GM12878 (cell line): Measurements from ENCODE around the gene KIF17. TPM values are rescaled to one million over a fixed set of nuclear protein-coding genes. Genes with fewer than 3 reads are reported as not detected.

Source experiments
- ATAC-seq: fragments of 200-7000 bp; cut with Tn5 transposase; 3 replicates; pipeline ENCODE4 v1.9.1; 2020; ENCODE audit warnings: mild to moderate bottlenecking, moderate library complexity
- BruUV-seq: library from RNA; stranded (reverse); fragments of 400-500 nt; replicated peaks from 2 replicates; lab custom pipeline; 2021; lab: Mats Ljungman, UMichigan
- CTCF ChIA-PET: fragments of 300-600 bp; sonication (Branson Sonifier 250); formaldehyde crosslinking; extraction: SDS; loops from one replicate; lab custom pipeline; 2021; ENCODE audit warnings: inconsistent platforms; lab: Yijun Ruan, JAX
- POLR2A ChIA-PET: fragments of 350-600 bp; formaldehyde crosslinking; extraction: SDS; loops from one replicate; lab custom pipeline; 2021; ENCODE audit warnings: inconsistent platforms; lab: Charles Lee
- RAD21 ChIA-PET: fragments of 300-600 bp; sonication (Branson Sonifier 250); formaldehyde crosslinking; loops from one replicate; lab custom pipeline; 2023; ENCODE audit warnings: antibody characterized with exemption; ENCODE audit not compliant: unreplicated experiment; lab: Charles Lee
- SMC1A ChIA-PET: fragments of 300-600 bp; sonication (Branson Sonifier 250); formaldehyde crosslinking; loops from one replicate; lab custom pipeline; 2023; ENCODE audit not compliant: unreplicated experiment, uncharacterized antibody; lab: Charles Lee
- DNase-seq: peaks from one replicate; pipeline ENCODE4 v3.0.0-alpha.2; 2011; ENCODE audit warnings: low read depth, low spot score
- FAIRE-seq: peaks from 3 replicates; lab custom pipeline; 2011; peaks lifted over from hg19 to GRCh38; lab: Jason Lieb, UNC
- H2AFZ ChIP-seq: 2 replicates; pipeline ENCODE4 v1.6.0; 2011; ENCODE audit warnings: low read depth, low read length, control low read depth; ENCODE audit not compliant: control insufficient read depth
- H3K27ac ChIP-seq: 2 replicates; pipeline ENCODE4 v1.5.1; 2011; ENCODE audit warnings: control low read depth; ENCODE audit not compliant: control insufficient read depth, insufficient read depth
- H3K27me3 ChIP-seq, 2 experiments: replicated peaks in 1 of 2; 2 replicates each; pipeline versions ENCODE4 v1.6.0 to v1.6.1; 2011; ENCODE audit warnings: low read length in 1 of 2; ENCODE audit not compliant: control insufficient read depth in 2 of 2, insufficient read depth in 2 of 2
- H3K36me3 ChIP-seq, 2 experiments: 2 replicates each; pipeline ENCODE4 v1.5.1; 2011; ENCODE audit warnings: low read length in 1 of 2; ENCODE audit not compliant: control insufficient read depth in 2 of 2, insufficient read depth in 2 of 2
- H3K4me1 ChIP-seq: 2 replicates; pipeline ENCODE4 v1.6.1; 2011; ENCODE audit warnings: mild to moderate bottlenecking, low read length, moderate library complexity, mixed read lengths; ENCODE audit not compliant: control insufficient read depth, insufficient read depth
- H3K4me2 ChIP-seq: 2 replicates; pipeline ENCODE4 v1.6.0; 2011; ENCODE audit warnings: control low read depth; ENCODE audit not compliant: control insufficient read depth, insufficient read depth
- H3K4me3 ChIP-seq: fragments of 200-600 bp; sonication (generic); 2 replicates; pipeline ENCODE4 v1.5.1; 2016
- H3K79me2 ChIP-seq: 2 replicates; pipeline ENCODE4 v1.6.0; 2011; ENCODE audit warnings: low read length; ENCODE audit not compliant: control insufficient read depth, insufficient read depth
- H3K9ac ChIP-seq: 2 replicates; pipeline ENCODE4 v1.8.0; 2011; ENCODE audit warnings: low read length, control low read depth, mixed read lengths; ENCODE audit not compliant: control insufficient read depth, insufficient read depth
- H3K9me3 ChIP-seq: replicated peaks from 3 replicates; pipeline ENCODE4 v1.5.1; 2011; ENCODE audit warnings: mild to moderate bottlenecking, low read length; ENCODE audit not compliant: control insufficient read depth, insufficient read depth
- H4K20me1 ChIP-seq: 2 replicates; pipeline ENCODE4 v1.6.0; 2011; ENCODE audit not compliant: control insufficient read depth, insufficient read depth
- ASH2L ChIP-seq: fragments of 300-600, 200-600 bp; sonication (generic); IDR thresholded peaks from 2 replicates; pipeline ENCODE4 v1.6.1; 2017; ENCODE audit warnings: low read depth, mild to moderate bottlenecking, borderline replicate concordance
- CEBPZ ChIP-seq: fragments of 150-350 bp; IDR thresholded peaks from 2 replicates; pipeline ENCODE4 v1.6.1; 2016; ENCODE audit warnings: low read depth, low read length
- KAT2A ChIP-seq: conservative IDR thresholded peaks from 2 replicates; pipeline ENCODE4 v1.6.1; 2011; ENCODE audit warnings: low read depth, low read length; ENCODE audit not compliant: control insufficient read depth
- MTA2 ChIP-seq: fragments of 450-650 bp; IDR thresholded peaks from 2 replicates; pipeline ENCODE4 v1.6.1; 2016; ENCODE audit warnings: low read depth, mild to moderate bottlenecking, moderate library complexity
- SIX5 ChIP-seq: IDR thresholded peaks from 2 replicates; pipeline ENCODE4 v1.6.1; 2011; ENCODE audit warnings: mild to moderate bottlenecking, low read depth, low read length, moderate library complexity; ENCODE audit not compliant: severe bottlenecking
- SKIL ChIP-seq: fragments of 450-650 bp; IDR thresholded peaks from 2 replicates; pipeline ENCODE4 v1.6.1; 2017; ENCODE audit warnings: mild to moderate bottlenecking, low read depth, inconsistent platforms; ENCODE audit not compliant: poor library complexity, severe bottlenecking
- STAT3 ChIP-seq: IDR thresholded peaks from 2 replicates; pipeline ENCODE4 v1.6.1; 2011; ENCODE audit warnings: low read depth, low read length, improper control_type of control experiment
- SUPT20H ChIP-seq: IDR thresholded peaks from 2 replicates; pipeline ENCODE4 v1.6.1; 2011; ENCODE audit warnings: low read depth, mild to moderate bottlenecking, low read length, moderate library complexity, borderline replicate concordance; ENCODE audit not compliant: control insufficient read depth
- WRNIP1 ChIP-seq: IDR thresholded peaks from 2 replicates; pipeline ENCODE4 v1.6.1; 2011; ENCODE audit warnings: low read depth, low read length, improper control_type of control experiment, borderline replicate concordance
- ZBED1 ChIP-seq: IDR thresholded peaks from 2 replicates; pipeline ENCODE4 v1.6.1; 2016; ENCODE audit warnings: borderline replicate concordance
- WGBS: methylation state at CpG from one replicate; pipeline ENCODE4 v1.1.6; 2016; ENCODE audit warnings: low lambda C conversion rate; ENCODE audit not compliant: insufficient replicate concordance, insufficient coverage; ENCODE audit errors: missing lambda C conversion rate; 5-methylcytosine and 5-hydroxymethylcytosine counted together
- in situ Hi-C: fragments of 300-500 bp; cut with MboI; formaldehyde crosslinking; loops from 9 replicates; pipeline ENCODE4 v1.14.3; 2018; ENCODE audit warnings: mixed read lengths
- intact Hi-C: fragments of 100-400 bp; cut with micrococcal nuclease; formaldehyde crosslinking; loops from one replicate; pipeline ENCODE4 v1.14.2; 2022; ENCODE audit not compliant: unreplicated experiment
- polyA plus RNA-seq, 11 experiments: library from polyadenylated mRNA; depleted of rRNA in 4 of 11; unstranded in 6 of 11; stranded (reverse) in 5 of 11; fragments of >200 nt; fragmentation: Nextera tagmentation in 4 of 11; fragmentation: Illumina TruSeq in 1 of 11; extraction: Ambion mirVana in 4 of 11; extraction: Trizol in 1 of 11; gene quantifications; 1 replicate in 1 of 11; 2 replicates in 10 of 11; pipeline versions ENCODE4 v1.2.1 to v1.2.3, GENCODE V29; 2011 to 2016; ENCODE audit warnings: inconsistent platforms in 2 of 11, missing spikeins in 2 of 11, low read depth in 1 of 11
- total RNA-seq, 4 experiments: library from RNA; depleted of rRNA in 3 of 4; stranded (reverse); fragments of >200 nt in 3 of 4; fragmentation: Illumina TruSeq in 1 of 4; extraction: Trizol in 1 of 4; gene quantifications; 2 replicates each; pipeline versions ENCODE4 v1.2.1 to v1.2.3, GENCODE V29; 2013 to 2021

Gene KIF17
- total and polyA plus RNA-seq, 10 of the 15 experiments (the other 5 are each of a cell fraction or from before 2014, with no cell fraction given), result 0.01 to 0.10 (median 0.03) TPM; not detected in 7

DNA sequence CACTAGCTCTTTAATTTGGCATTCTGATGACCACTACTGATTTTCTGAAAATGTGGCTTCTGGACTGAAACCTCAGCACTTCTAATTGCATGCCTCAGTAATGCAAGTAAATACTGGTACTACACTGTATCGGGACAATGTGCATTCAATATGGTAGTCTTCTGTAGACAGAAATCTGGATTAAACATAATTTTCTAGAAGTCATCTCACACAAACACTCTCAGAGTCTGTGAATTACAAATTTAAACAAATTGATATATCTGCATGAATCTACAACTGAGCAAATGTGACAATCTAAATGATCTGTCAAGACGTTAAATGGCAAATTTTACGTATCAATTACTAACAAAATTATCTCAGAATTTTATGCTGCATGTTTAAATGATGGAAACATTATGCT, 45.6 kb upstream of the KIF17 start:
- H3K9me3 ChIP-seq, result no peaks in the 10 kb centered on the region
- in situ Hi-C loops, result loop anchor here (25.0 kb wide), 2 partner anchors 949 to 1576 kb away; no protein-coding TSS in a partner anchor

More for the DNA sequence above, 45.6 kb upstream of the KIF17 start:
- intact Hi-C loops, result no loop called here
- Histone ChIP-seq H3K9ac (no peak overlapping the region), H3K4me1 (no peaks in the 10 kb centered on the region)
- SMC1A ChIA-PET, result interaction anchor here (1.0 kb wide), 1 partner anchor 8 kb away, joined by 3 read pairs; no protein-coding TSS in a partner anchor
- no peak for TF ChIP-seq CEBPZ
- no peak for TF ChIP-seq STAT3
- TF ChIP-seq SUPT20H, result no peak
- no peak for TF ChIP-seq ASH2L
- TF ChIP-seq MTA2, result no peak
- no peak for TF ChIP-seq WRNIP1
- TF ChIP-seq ZBED1, result no peak
- no peak for TF ChIP-seq SKIL
- TF ChIP-seq KAT2A, result no peak
- TF ChIP-seq SIX5, result no peak
- TF ChIP-seq, all 136 proteins: peak for 0
- CTCF ChIA-PET, result no interaction called here
- RAD21 ChIA-PET, result no interaction called here
- H2AFZ ChIP-seq, result no peak overlapping the region
- ATAC-seq, result no peak
- no peak overlapping the region for H3K4me2 ChIP-seq
- DNase-seq, result no peak
- peaks cover 10 to 48% of the 10 kb centered on the region in 2 experiments for H3K36me3 ChIP-seq
- H3K27ac ChIP-seq, result no peak overlapping the region
- no peak overlapping the region for H3K4me3 ChIP-seq
- FAIRE-seq, result no peak
- no peaks in the 10 kb centered on the region for H3K27me3 ChIP-seq
- H4K20me1 ChIP-seq, result no peaks in the 10 kb centered on the region
- no TSS peak for BruUV-seq
- POLR2A ChIA-PET, result no interaction called here
- 94% methylated on average over 3 of the region's 3 CpGs for WGBS
- no peaks in the 10 kb centered on the region for H3K79me2 ChIP-seq
